ENCODE measurements around the gene SMC1B. TPM values are rescaled to one million over a fixed set of nuclear protein-coding genes. Genes with fewer than 3 reads are reported as not detected.

The SMC1B gene
- total RNA-seq, 1 experiment from 2014 or later, result not detected

- POLR2A ChIA-PET (ENCODE audit: low non-redundant PET), result no interaction called here
Measured at GRCh38 chr22:45456811-45457210, 43.4 kb upstream of the SMC1B start.

GRCh38 chr22:45455621-45456020 lies 42.2 kb upstream of the SMC1B start:
- no peak overlapping the region for H3K4me3 ChIP-seq (ENCODE audit: low read depth, low read length, poor library complexity, severe bottlenecking)
- POLR2A ChIA-PET (ENCODE audit: low non-redundant PET), result no interaction called here
- no peak for DNase-seq (ENCODE audit: low spot score)
- no TSS peak for BruUV-seq (replicated peaks)
- no peaks in the 10 kb centered on the region for H3K4me1 ChIP-seq (ENCODE audit: insufficient read depth, low read length, poor library complexity, severe bottlenecking)
- TF ChIP-seq, protein P1, sequence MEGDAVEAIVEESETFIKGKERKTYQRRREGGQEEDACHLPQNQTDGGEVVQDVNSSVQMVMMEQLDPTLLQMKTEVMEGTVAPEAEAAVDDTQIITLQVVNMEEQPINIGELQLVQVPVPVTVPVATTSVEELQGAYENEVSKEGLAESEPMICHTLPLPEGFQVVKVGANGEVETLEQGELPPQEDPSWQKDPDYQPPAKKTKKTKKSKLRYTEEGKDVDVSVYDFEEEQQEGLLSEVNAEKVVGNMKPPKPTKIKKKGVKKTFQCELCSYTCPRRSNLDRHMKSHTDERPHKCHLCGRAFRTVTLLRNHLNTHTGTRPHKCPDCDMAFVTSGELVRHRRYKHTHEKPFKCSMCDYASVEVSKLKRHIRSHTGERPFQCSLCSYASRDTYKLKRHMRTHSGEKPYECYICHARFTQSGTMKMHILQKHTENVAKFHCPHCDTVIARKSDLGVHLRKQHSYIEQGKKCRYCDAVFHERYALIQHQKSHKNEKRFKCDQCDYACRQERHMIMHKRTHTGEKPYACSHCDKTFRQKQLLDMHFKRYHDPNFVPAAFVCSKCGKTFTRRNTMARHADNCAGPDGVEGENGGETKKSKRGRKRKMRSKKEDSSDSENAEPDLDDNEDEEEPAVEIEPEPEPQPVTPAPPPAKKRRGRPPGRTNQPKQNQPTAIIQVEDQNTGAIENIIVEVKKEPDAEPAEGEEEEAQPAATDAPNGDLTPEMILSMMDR (conservative IDR thresholded peaks at IDR 0.05; ENCODE audit: low read depth, low read length), result no peak
- TF ChIP-seq EZH2 (IDR thresholded peaks at IDR 0.05; ENCODE audit: borderline replicate concordance, low read depth, low read length, poor library complexity, severe bottlenecking), result no peak
- H3K27me3 ChIP-seq (replicated peaks; ENCODE audit: insufficient read depth, low read depth, low read length, poor library complexity), result no peaks in the 10 kb centered on the region
- intact Hi-C loops (cut with micrococcal nuclease; ENCODE audit: unreplicated experiment), result no loop called here
- CTCF ChIA-PET, result no interaction called here
- no peak overlapping the region for H3K27ac ChIP-seq (ENCODE audit: low read depth, low read length, poor library complexity, severe bottlenecking)
- no peaks in the 10 kb centered on the region for H3K9me3 ChIP-seq (ENCODE audit: low read depth, low read length, poor library complexity, severe bottlenecking)
- H3K36me3 ChIP-seq (ENCODE audit: insufficient read depth, low read length, poor library complexity, severe bottlenecking), result no peaks in the 10 kb centered on the region

More at GRCh38 chr22:45456811-45457210, 43.4 kb upstream of the SMC1B start:
- intact Hi-C loops (cut with micrococcal nuclease; ENCODE audit: unreplicated experiment), result no loop called here
- Histone ChIP-seq H3K27ac (ENCODE audit: low read depth, low read length, poor library complexity, severe bottlenecking) (no peak overlapping the region), H3K27me3 (replicated peaks; ENCODE audit: insufficient read depth, low read depth, low read length, poor library complexity) (no peaks in the 10 kb centered on the region), H3K9me3 (ENCODE audit: low read depth, low read length, poor library complexity, severe bottlenecking) (no peaks in the 10 kb centered on the region), H3K4me1 (ENCODE audit: insufficient read depth, low read length, poor library complexity, severe bottlenecking) (no peaks in the 10 kb centered on the region), H3K36me3 (ENCODE audit: insufficient read depth, low read length, poor library complexity, severe bottlenecking) (no peaks in the 10 kb centered on the region), H3K4me3 (ENCODE audit: low read depth, low read length, poor library complexity, severe bottlenecking) (no peak overlapping the region)
- TF ChIP-seq, protein P1 (conservative IDR thresholded peaks at IDR 0.05; ENCODE audit: low read depth, low read length), result no peak
- TF ChIP-seq EZH2 (IDR thresholded peaks at IDR 0.05; ENCODE audit: borderline replicate concordance, low read depth, low read length, poor library complexity, severe bottlenecking), result no peak
- no TSS peak for BruUV-seq (replicated peaks)
- no peak for DNase-seq (ENCODE audit: low spot score)
- CTCF ChIA-PET, result no interaction called here

DNA sequence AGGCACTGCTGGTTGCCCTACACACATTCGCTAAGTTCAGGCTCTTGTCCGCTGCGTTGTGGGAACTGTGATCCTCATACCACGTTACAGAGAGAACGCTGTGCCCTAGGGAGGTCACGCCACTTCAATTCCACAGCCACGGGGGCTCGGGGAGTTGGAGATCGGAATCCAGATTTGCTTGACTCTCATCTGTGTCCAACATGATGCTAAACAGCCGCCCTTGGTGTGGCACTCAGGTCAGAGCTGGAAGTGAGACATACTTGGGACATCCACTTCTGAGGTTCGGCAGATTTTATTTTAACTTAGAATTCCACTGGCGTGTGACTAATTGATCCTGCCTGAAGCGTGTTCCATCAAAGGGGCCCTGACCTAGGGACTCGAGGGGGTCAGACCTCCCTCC lies 41.8 kb upstream of the SMC1B start:
- Histone ChIP-seq H3K4me3 (ENCODE audit: low read depth, low read length, poor library complexity, severe bottlenecking) (no peak overlapping the region), H3K9me3 (ENCODE audit: low read depth, low read length, poor library complexity, severe bottlenecking) (no peaks in the 10 kb centered on the region), H3K27ac (ENCODE audit: low read depth, low read length, poor library complexity, severe bottlenecking) (no peak overlapping the region), H3K36me3 (ENCODE audit: insufficient read depth, low read length, poor library complexity, severe bottlenecking) (no peaks in the 10 kb centered on the region), H3K27me3 (replicated peaks; ENCODE audit: insufficient read depth, low read depth, low read length, poor library complexity) (no peaks in the 10 kb centered on the region), H3K4me1 (ENCODE audit: insufficient read depth, low read length, poor library complexity, severe bottlenecking) (no peaks in the 10 kb centered on the region)
- CTCF ChIA-PET, result no interaction called here
- TF ChIP-seq, protein P1 (conservative IDR thresholded peaks at IDR 0.05; ENCODE audit: low read depth, low read length), result no peak
- no peak for TF ChIP-seq EZH2 (IDR thresholded peaks at IDR 0.05; ENCODE audit: borderline replicate concordance, low read depth, low read length, poor library complexity, severe bottlenecking)
- POLR2A ChIA-PET (ENCODE audit: low non-redundant PET), result no interaction called here
- intact Hi-C loops (cut with micrococcal nuclease; ENCODE audit: unreplicated experiment), result no loop called here
- DNase-seq (ENCODE audit: low spot score), result no peak
- no TSS peak for BruUV-seq (replicated peaks)
